ENCODE measurements around the gene NFYC.

NFYC gene

DNA sequence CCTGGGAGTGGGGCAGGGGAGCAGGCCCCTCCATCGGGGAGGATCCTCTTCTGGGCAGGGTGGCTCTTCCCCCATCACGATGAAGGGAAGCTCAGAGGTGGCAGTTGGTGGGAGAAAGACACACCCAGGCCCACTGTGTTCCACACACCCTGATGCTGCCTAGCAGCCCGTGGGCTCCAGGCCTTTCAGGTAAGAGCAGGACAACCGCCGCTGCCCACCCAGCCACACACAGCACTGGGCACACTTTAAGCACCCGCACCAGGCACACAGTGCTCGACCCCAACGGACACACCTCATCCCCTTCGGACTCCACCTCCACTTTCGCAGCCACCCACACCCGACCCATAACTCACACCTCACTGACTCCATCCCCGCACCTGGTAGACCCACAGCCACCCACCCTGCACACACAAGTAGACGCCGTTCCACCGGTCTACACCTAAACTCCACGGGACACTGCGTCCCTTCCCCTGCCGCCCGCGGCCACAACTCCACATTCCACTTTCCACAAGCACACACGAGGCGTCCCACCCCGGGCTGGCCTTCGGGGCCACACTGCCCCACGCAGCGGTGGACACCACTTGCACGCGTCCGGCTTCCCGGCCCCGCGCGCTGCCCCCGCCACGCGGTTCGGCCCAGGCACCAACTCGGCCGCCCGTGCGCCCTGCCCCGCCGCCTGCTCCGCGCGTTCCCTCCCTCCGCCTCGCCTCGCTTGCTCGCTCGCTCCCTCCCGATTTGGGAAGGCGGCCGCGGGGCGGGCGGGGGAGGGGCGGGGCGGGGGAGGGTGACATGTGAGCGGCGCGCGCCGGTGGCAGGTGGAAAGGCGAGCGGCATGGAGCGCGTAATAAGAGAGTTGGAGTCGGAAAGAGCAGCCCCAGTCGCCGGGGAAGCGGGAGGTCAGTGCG is 91.7 kb downstream of the NFYC start, which contains the start of gene KCNQ4:
KCNQ4 (plus strand) TSS at position 787 of the 905 bp plus-strand sequence. CDS start 307 bp downstream, outside the sequence.
- DNase-seq: peak; percentile 33

- DNase-seq: no peak
Measured at GRCh38 chr1:40784141-40784770, 92.8 kb downstream of the NFYC start.

- no peak for DNase-seq
Measured at GRCh38 chr1:40784771-40785151, 93.3 kb downstream of the NFYC start.

GRCh38 chr1:40785446-40785845 is 93.9 kb downstream of the NFYC start:
- DNase-seq: no peak

DNA sequence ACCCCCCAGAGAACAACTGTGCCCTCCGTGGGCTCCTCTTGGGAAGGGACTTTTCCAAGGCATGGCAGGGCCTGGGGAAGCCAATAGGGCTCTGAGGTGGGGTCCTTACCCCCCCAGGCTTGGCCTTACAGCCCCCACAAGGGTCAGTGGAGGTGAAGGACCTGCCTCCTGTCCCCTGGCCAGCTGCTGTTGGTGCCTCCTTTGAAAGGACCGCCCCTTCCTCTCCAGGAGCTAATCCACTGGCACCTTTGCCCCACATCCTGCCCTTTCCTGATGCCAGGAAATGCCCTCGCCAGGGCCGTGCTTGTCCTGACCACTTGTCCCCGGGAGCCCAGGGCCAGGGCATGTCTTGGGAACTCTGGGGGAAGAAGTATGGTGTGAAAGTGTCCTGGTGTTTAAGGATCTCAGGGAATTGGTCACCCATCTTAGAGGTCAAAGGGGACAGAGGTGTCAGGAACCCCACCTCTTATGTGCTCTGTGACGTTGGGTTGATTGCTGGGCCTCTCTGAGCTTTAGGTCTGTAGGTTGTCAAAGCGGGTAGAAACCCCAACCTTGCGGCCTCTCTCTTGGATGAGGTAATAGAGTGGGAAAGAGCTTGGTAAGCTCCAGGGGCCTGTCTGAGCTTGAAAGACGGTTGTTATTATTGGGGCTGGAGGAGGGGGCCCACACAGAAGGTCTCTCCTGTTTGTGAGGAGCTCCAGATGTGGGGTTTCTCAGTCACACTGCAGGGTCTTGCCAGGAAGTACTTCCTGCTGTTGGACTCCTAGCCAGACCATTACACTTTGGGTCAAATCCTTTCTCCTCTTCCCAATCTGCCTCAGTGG is 94.9 kb downstream of the NFYC start:
- no peak for DNase-seq

DNA sequence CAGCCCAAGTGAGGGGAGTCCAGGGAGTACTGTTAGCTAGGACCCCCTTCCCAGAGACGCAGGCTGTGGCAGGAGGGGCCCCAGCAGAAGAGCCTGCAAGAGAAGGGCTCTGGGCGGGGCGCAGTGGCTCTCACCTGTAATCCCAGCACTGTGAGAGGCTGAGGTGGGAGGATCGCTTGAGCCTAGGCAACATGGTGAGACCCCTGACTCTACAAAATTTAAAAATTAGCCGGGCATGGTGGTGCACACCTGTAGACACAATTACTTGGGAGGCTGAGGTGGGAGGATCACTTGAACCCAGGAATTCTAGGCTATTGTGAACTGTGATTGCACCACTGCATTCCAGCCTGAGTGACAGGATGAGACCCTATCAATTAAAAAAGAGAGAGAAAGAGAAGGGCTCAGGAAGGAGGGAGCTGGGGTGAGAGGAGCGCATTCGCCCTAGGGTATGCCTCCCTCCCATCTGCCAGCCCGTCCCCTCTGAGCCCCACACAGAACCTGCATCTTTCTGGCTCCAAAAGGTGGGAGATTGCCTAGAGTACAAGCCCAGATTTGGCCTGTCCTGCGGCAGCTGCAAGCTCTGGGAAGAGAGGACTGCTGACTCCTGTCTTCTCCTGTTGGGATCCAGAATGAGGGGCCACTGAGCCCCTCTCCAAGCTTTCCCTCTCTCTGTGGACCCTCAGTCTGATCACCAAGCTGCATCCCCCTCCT is 95.6 kb downstream of the NFYC start:
- no peak for DNase-seq

GRCh38 chr1:40787737-40788560 is 96.4 kb downstream of the NFYC start:
- DNase-seq: no peak

GRCh38 chr1:40788561-40789341 is 97.2 kb downstream of the NFYC start:
- DNase-seq: no peak

DNA sequence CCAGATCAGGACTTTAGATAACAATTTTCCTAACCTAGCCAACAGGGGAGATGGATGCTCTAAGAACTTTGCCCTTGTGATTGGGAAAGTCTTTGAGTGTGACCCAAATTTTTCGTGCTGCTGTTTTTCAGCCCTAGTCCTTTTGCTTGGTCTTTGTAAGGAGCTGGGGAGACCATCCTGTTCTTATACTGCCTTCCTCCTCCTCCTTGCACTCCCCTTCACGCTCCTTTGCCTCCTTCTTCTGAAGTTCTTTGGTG is 97.8 kb downstream of the NFYC start:
- DNase-seq: no peak

DNA sequence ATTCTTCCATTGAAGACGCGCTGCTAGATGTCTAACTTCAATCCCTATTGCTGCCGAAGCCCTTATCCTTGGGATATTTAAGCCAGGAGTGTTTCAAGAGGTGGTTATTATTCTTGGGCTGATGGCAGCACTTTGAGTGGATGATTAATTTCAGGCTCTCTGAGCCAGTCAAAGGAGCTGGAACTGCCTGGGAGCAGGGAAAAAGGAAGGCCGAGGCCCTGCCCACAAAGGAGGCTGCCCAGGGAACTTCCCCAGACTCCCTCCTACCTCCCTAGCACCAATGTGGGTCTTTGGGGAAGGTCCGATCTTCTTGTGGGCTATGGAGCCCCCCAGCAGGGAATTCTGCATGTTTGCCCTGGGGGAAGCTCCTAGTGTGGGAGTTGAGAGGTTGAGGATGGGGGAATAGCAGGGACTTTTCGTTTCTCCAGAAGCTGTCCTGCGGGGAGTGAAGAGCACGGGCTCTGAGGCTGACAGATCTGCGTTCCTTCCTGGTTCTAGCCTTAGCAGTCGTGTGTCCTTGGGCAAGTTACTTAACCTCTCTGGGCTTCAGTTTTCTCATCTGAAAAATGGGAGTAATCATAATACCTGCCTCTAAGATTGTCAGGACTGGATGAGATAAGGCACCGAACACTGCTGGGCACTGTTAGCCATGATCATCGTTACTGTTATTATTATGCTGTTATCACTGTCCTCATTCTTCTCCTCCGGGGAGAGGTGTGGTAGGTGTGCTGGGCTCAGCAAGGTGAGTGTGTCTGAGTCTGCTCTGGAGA is 98.3 kb downstream of the NFYC start:
- no peak for DNase-seq

DNA sequence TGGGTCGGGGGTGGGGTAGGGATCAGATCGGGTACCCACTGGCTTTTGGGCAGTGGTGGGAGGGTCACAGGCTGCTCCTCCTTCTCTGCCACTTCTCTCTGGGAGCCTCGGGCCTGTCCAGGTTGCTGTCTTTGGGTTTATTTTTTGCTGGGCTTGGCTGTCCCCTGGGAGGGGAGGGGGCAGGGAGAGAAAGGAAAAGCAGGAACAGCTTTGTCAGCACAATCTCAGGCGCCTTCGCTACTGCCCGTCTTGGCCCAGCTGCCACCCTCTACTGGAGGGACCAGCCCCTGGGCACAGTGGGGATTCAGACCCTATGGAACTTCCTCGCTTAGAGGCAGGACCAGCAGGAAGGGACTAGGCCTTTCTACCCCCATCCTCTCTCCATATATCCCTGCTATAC is 100.5 kb downstream of the NFYC start:
- DNase-seq: no peak

- DNase-seq: no peak
Measured at GRCh38 chr1:40793617-40794016, 102.1 kb downstream of the NFYC start.

DNA sequence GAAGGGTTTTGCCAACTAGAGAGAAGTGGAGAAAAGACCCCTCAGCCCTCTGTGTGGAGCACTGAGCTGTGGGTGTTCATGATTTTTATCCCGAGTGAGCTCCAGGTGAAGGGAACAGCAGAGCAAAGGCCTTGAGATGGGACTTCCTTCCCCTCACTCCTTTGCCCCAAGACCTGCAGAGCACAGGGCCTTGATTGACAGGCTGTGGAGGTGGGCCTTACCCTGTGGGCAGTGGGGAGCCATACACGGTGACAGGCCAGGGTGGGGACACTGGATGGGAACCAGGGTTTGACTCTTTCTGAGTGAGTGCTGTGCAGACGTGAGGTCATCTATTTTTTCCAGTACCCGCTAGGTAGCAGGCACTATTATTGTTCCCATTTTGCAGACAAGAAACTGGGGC is 102.5 kb downstream of the NFYC start:
- no peak for DNase-seq

DNA sequence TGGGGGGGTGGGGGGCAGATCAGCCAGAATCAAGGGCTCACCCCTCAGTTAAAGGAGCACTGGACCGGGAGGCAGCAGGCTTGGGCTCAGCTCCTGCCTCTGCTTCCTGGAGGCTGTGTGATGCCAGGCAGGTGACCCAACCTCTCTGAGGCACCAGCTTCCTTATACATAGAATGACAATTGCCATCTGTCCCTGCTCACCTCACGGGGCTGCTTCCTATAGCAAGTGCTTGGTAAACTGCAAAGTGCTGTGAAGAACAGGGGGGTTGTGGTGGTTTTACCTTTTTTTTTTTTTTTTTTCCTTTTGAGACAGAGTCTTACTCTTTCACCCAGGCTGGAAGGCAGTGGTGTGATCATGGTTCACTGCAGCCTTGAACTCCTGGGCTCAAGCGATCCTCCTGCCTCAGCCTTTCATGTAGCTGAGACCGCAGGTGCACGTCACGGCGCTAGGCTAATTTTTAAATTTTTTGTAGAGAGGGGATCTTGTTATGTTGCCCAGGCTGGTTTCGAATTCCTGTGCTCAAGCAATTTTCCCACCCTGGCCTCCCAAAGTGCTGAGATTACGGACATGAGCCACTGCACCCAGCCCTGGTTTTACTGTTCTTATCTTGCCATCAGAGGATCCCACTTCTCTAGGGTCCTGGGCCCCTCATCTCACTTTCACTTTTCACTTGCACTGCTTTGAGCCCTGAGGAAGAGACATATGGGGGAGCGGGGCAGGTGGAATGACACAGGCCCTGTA is 103.6 kb downstream of the NFYC start:
- no peak for DNase-seq

DNA sequence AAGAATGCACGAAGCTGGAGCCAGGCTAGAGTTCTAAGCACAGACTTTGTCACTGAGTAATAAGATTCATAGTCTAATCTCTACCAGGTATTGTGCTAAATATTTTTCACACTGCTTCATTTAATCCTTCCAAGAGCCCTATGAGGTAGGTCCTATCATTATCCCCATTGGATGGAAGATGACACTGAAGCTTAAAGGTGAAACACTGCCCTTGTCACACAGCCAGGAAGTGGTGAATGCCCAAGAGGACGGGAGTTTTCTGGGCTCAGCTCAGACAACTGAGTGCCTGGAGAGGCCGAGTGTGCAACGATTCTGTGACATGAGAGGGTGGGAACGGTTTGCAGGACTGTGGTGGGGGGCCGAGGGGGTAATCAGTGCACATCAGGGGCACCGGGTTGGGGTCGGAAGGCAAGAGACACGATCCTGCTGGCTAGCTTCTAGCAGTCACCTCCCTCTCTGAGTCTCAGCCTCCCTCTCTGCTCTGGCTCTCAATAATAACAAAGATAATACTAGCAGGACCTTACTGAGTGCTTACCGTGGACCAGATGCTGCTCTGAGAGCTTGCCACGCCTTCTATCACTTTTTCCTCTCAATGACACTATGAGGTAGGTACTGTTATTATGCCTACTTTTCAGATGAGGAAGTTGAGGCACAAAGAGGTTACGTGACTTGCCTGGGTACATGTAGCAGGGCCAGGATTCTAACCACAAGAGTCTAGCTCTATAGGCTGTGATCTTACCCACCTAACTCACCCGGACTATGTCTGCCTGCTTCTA is 104.5 kb downstream of the NFYC start:
- DNase-seq: no peak

- DNase-seq: no peak
Measured at GRCh38 chr1:40796939-40797667, 105.6 kb downstream of the NFYC start.

DNA sequence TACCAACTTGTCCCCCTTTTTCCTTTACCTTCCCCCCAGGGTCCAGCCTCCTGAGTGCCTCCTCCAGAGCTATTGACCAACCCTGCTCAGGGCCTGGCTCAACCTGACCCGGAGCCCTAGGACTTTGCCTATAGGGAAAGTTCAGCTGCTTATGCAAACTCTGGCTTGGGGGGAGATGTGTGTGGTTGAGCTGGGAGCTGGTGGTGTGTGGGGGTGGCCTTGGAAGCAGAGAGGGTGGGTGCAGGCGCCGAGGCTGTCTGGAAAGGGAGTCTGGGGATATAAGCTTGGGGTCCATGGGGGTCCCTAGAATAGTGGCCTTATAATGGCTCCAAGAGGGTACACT is 106.1 kb downstream of the NFYC start:
- no peak for DNase-seq
